NCI-H460 (cell line): ENCODE measurements around the gene SOX5. TPM values are rescaled to one million over a fixed set of nuclear protein-coding genes. Genes with fewer than 3 reads are reported as not detected.
"Not testable (repeated sequence)": the region's sequence is repeated elsewhere in the genome, so short reads cannot be mapped to it uniquely, and the experiment has no call there.

Experiments
- DNase-seq: peaks from one replicate; pipeline ENCODE4 v3.0.0-alpha.2; 2016; ENCODE audit warnings: low read depth; ENCODE audit errors: extremely low read depth
- total RNA-seq: library from RNA; depleted of rRNA; stranded (reverse); fragments of >200 nt; shearing (Covaris generic); gene quantifications from 2 replicates; pipeline ENCODE4 v1.2.3, GENCODE V29; 2014

Gene SOX5
- total RNA-seq, 1 experiment from 2014 or later: not detected

DNA sequence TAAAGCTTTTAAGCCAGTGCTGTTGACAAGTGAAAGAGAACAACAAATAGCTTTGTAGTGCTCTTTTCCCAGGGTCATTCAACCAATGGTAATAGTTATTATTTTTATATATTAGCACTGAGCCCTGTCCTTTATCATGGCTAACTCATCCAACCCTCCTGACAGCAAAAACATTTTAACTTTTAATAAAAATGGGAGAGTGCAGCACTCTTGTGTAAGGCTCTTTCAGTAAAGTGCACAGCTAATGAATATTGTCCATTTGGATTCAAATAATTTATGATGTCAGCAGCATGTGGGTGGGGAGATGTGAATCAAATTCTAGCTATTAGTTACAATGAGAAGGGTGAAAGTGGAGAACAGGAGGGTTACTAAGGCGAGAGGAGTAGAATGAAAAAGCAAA lies 185.7 kb downstream of the SOX5 start:
- no peak for DNase-seq

DNA sequence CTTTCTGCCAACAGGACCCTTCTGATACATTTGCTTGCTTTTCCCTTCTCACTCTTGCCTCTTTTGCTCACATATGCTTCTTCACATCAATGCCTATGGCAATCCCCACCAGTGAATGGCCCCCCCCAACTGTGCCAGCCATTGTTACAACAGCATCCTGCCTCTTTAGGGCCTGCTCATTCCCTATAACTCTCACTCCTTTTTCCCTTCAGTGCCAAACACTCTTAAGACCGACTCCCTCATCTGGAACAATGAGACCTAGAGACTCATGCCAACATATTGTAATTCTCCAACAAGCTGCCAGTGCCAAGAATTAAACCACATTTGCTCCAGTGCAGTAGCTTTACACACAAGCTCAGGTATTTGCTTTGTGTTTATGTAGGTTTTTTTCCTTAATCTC lies 189.0 kb downstream of the SOX5 start:
- DNase-seq: no peak

DNA sequence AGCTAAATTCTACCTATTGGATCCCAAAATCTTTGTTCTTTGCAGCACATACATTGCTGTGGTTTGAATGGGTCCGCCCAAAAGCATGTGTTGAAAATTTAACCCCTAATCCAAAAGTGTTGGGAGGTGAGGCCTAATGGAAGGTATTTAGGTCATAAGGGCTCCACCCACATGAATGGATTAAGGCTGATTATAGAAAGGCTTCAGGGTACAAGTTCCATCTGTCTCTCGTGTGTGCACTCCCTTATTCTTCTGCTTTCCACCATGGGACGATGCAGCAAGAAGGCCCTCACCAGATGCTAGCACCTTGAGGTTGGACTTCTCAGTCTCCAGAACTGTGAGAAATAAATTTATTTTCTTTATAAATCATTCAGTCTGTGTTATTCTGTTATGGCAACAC lies 190.9 kb downstream of the SOX5 start:
- DNase-seq: no peak

DNA sequence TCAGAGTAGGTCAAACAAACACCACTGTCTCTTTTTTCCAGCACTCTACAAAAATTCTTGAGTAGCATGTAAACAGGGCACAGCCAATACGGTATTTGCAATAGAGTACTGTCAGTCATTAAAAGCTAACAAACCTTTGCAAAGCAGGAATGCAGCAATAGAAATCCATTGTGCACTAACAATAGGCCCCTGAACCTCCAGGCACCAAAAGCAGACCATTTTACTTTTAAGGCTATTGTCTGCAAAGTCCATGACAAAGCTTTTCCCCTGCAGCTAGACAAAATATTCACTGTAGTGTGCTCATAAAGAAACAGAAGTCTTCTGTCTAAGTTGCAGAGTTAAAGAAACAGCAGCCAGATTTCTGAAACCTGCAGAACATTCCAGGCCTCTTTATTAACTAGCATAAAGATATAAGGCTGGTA lies 191.9 kb downstream of the SOX5 start:
- DNase-seq: no peak

DNA sequence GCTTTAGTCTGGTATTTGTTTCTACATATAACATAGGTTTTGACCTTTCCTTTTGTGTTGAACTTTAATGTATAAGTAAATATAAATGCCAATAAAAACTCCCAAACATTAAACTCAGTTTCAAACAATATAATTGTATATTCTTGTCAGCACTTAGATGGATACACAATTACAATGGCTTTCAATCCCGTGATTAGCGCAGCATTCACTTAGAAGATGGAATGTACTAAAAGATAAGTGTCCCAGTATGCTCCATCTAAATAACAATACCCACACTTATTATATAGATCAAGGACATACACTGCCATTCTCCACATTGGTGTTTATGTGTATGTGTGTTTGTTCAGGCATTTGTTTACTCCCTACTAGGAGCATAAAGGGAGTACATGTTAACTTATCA lies 193.1 kb downstream of the SOX5 start:
- no peak for DNase-seq

DNA sequence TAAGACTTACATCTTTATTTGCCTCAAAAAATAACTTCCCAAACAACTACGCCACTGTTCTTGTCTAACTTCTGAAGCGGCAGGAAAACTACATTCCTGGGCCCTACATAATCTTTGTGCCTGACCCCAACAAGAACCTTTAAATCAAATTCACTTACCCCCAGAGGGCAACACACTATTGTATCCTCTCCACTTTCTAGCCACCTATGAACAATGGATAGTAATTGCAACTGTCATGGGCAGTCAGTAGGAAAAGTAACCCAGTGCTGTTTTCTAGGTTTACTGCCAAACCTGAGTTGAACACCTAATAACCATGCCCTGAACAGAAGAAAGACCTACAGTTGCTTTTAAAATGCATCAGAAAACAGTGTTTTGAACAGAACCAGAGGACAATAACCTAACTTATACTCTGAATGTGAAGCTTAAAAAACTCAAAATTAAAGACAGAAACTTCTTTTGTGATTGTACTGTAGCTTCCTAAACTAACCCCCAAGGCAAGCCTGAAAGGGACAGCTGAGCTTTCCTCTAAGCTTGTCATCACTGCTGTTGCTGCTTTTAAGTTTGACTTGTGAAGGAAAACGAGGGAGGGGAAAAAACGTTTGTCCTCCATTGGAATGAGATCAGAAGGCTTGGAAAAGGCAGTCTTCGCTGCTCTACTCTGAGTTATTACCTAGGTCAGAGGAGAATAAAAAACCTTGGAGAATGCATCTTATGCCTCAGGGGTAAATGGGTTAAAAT lies 195.7 kb downstream of the SOX5 start:
- no peak for DNase-seq

DNA sequence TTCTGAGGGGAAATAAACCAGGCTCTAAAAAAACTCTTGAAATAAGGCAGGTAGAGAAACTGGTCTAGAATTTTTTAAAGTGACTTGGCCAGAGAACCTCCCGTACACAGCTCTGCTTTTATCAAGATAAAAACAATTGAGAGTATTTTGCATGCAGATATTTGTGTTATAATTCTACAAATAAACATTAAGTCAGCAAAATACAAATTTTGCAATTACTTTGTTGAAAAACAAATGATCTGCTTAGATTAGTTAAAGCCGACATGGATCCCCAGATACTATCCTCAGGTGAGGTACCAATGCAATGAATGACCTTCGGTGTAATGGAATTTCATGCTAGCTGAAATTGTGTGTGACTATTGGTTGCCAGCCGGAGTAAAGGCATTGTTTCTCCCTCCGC lies 197.2 kb downstream of the SOX5 start:
- DNase-seq: no peak

DNA sequence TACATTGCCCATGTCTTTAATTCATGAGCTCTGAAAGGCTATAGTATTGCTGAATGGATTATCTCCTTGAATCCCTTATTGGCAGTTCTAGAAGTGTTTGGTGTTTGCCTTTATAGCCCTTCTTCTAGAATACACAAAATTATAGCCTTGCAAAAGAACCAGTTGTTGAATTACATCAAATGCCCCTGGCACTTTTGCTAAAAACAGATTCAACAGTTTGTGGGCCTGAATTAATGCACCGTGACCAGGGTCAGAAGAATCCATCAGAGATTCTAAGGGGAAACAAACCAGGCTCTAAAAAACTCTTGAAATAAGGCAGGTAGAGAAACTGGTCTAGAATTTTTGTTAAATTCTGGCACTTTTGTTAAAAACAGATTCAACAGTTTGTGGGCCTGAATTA lies 197.8 kb downstream of the SOX5 start:
- no peak for DNase-seq

DNA sequence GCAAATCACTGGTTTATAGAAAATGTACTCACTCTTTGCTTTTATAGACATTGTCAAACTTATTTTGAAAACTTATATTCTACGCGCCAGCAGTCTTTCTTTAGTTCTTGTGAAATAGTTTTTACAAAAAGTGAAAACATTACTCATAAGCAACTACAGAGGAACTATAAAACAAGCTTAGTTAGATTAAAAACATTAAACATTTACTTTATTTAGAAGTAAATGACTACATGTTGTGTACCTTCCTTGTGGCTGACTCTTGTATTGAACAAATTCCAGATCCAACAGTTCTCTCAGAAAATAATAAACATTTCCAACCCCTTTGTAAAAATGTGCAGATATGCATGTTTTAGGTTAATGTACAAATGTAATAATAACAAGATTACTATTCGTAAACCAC lies 198.5 kb downstream of the SOX5 start:
- no peak for DNase-seq

DNA sequence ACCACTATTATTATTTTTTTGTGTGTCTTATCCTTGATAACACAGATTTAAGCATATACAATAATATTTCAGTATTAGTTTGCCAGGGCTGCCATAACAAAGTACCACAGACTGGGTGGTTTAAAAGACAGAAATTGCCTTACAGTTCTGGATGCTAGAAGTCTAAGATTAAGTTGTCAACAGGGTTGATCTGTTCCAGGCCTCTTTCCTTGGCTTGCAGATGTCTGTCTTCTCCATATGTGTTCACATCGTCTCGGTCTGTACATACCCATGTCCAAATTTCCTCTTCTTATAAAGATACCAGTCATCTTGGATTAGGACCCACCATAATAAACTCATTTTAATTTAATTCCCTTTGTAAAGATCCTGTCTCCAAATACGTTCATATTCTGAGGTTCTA lies 204.8 kb downstream of the SOX5 start:
- DNase-seq: no peak

DNA sequence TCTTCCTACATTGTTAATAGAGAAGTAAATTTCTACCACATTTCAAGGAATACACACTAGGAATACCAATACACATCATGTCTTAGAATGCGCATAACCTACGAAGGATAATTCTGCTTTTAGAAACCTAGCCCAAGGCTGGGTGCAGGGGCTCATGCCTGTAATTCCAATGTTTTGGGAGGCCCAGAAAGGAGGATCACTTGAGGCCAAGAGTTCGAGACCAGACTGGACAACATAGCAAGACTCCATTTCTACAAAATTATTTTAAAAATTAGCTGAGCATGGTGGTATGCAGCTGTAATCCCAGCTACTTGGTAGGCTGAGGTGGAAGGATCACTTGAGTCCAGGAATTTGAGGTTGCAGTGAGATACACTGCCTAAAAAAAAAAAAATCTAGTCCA lies 206.9 kb downstream of the SOX5 start:
- no peak for DNase-seq

DNA sequence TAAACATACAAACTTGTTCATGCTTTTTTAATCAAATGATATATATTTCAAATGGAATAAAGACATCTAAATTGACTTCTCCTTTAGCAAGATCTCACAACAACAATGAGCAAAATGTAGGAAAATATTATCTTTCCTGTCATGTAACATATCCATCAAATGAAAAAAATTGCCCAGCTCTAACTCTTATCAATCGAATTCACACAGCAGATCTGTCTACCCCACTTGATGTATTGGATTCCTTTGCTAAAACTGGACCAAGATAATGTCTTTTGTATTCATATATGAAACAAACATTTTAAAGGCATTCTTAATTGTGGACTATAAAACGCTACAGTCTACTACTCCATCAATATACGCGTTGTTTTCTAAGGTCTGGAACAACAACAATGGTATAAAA lies 218.0 kb downstream of the SOX5 start:
- no peak for DNase-seq

DNA sequence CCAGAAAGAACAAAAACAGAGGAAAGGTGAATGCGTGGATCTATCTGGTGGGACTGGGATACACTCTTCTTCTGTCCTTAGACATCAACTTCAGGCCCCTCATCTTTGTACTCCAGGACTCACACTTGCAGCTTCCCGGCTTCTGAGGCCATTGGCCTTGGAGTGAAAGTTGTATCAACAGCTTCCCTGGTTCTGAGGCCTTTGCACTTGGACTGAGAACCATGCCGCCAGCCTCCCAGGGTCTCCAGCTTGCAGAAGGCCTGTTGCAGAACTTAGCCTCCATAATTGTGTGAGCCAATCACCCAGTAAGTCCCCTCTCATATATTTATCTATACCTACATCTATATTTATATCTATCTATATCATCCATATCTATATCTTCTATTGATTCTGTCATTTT lies 218.4 kb downstream of the SOX5 start:
- DNase-seq: no peak

DNA sequence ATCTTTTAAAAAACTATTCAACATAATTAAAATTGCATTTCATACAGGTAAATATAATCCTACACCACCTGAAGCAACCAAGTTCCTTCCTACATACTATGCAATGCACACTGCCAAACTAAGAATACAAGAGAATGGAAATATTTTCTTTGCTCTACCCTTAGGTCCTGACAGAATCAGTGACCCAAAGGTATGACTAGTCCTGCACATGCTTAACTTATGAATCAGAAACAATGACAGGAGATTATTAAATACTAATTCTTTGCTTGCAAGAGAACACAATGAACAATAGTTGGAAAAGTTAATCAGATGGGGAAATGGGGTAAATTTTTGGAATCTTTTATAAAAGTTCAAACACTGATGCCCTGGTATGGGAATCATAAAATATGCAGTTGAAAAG lies 220.1 kb downstream of the SOX5 start:
- DNase-seq: no peak

DNA sequence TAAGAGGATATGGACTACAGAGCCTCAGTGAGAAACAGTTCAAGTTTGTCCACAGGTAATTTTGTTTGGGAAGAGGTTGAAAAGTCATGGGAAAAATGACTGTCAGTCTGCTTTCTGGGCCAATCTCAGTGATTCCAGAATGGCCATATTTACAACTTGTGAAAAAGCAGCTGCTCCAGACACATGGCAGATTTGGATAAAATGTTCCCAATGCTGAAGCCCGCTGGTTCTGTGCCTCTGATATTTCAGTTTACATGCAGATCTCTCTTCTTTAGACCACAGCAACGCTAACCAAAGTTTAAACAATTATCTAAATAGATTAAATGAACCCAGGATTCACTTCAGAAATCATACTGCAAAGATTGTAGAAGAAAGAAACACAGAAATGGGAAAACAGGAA lies 222.8 kb downstream of the SOX5 start:
- no peak for DNase-seq

DNA sequence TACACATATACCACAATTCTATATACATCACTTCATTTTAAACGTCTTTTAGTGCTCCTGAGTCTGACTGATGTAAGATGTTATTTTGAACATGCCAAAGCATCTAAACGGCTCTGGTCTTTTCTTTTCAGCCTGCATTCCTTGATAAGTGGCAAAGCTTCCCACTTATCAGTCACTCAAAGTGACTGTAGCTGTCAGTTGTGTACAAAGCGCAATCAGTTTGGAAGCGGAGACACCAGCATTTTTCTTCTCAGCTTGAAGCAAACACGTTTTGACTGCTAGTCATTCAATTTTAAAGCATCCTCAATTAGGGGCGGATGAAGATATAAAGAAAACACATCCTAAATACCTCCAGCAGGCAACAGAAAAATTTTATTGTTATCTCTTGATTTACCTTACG lies 226.8 kb downstream of the SOX5 start:
- no peak for DNase-seq

DNA sequence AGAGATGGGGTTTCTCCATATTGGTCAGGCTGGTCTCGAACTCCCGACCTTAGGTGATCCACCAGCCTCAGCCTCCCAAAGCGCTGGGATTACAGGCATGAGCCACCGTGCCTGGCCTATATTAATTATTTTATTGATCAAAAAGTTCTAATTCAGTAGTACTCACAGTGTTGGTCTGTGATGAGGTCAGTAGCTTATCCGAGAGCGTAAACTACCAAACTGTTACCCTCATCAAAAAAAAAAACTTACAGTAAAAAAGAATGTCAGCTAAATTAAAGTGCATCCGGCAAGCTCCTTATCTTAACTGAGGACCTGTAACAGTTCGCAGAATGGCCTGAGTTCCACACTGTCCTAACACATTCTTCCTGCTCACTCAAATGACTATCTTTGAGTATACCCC lies 228.2 kb downstream of the SOX5 start:
- DNase-seq: no peak

DNA sequence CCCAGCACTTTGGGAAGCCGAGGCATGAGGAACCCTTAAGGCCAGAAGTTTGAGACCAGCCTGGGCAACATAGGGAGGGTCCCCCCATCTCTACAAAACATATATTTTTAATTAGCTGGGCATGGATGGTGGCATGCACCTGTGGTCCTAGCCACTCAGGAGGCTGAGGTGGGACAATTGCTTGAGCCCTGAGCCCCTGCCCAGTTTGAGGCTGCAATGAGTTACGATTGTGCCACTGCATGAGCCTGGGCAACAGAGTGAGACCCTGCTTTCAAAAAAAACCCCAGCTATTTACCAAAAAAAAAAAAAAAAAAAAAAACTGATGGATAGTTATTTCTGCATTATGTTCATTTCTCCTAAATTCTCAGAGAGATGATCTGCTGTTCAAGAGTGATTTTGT lies 230.0 kb downstream of the SOX5 start:
- no peak for DNase-seq

DNA sequence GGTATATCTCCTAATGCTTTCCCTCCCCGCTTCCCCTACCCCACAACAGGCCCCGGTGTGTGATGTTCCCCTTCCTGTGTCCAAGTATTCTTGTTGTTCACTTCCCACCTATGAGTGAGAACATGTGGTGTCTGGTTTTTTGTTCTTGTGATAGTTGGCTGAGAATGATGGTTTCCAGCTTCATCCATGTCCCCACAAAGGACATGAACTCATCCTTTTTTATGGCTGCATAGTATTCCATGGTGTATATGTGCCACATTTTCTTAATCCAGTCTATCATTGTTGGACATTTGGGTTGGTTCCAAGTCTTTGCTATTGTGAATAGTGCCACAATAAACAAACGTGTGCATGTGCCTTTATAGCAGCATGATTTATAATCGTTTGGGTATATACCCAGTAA lies 239.1 kb downstream of the SOX5 start:
- not testable (repeated sequence) for DNase-seq

DNA sequence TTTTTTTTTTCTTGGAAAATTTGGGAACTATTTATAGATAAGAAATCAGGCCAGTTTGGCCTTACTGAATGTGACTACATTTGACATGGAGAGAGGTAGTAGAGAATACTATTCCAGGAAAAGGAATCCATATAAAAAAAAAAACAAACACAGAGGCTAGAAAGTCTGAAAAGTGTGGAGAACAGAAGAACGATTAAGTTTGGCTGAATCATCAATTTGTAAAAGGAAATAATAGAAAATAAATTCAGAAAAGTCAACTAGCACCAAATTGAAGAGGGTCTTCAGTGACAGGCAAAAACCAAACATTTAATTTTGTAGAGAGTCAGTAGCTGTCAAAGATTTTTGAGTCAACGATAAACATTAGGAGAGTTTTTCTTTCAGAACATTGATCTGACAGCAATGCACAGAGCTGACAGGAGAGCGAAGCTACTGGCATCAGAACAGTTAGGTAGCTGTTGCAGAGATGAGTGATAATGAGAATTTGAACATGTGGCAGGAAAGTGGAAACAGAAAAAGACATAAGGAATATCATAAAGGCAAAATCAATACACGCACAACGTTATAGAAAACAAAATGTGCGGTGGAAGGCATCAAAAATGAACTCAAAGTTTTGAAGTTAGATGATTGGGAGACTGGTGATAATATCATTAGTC lies 241.2 kb downstream of the SOX5 start:
- DNase-seq: no peak

DNA sequence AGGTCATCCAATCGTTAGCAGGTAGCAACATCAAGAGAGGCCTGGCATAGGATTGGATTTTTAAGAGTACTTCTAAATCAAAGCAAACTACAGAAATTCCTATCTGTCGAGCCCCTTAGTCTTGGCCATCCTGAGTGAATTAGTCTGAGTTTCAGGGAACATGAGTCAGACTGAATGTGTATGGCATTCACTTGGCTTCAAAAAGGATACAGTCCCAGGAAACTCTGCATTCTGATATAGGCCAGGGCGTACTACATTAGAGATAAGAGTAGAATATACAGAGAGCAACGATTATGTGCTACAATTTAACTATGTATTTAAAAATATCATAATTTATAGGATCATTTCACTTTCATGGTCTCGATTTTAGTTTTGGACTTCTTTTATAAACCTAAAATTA lies 242.2 kb downstream of the SOX5 start:
- no peak for DNase-seq
